ENCODE measurements around the gene VENTX.
"Not testable (repeated sequence)": the region's sequence is repeated elsewhere in the genome, so short reads cannot be mapped to it uniquely, and the experiment has no call there.

The VENTX gene

DNA sequence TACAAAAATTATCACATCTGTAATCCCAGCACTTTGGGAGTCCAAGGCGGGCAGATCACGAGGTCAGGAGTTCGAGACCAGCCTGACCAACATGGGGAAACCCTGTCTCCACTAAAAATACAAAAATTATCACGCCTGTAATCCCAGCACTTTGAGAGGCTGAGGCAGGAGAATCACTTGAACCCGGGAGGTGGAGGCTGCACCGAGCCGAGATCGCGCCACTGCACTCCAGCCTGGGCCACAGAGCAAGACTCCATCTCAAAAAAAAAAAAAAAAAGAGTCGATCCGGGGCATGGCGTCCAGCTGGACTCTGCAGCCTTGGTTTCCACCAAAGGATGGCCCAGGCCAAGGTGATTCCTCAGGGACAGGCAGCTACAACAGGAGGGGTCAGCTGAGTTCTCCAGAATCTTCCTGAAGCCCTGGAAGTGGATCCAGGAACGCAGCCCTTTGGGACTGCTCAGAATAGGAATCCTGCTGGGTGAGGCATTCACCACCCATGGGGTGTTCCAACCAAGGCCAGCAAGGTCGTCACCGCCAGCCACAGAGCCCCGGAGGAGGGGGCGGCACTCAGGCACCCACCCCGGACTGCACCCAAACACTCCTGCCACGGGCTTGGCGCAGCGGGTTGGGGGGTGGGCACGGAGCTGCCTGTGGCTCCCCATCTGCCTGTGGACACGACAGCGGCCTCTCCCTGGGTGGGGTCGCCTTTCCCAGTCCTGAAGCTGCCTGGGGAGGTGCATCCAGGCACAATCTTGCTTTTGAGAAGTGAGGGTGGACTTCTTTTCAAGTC, 19.7 kb upstream of the VENTX start:
- no peak for DNase-seq

DNA sequence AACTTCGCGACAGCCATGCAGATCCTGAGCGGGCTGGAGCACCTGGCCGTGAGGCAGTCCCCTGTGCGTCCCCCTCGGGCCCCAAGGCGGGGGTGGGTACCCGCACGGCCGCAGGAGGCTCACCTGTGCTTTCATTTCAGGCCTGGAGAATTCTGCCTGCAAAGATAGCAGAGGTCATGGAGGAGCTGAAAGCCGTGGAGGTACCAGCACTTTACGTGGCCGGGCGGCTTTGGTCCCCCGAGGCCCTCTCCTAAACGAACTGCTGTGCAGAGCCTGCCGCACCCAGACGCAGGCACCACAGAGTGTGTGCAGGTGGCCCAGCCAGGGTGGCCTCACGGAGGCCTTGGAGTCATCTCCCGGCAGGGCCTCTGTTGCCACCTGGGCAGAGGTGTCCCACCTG, 18.8 kb upstream of the VENTX start:
- DNase-seq: no peak

- no peak for DNase-seq
Measured at GRCh38 chr10:133219782-133220181, 17.9 kb upstream of the VENTX start.

DNA sequence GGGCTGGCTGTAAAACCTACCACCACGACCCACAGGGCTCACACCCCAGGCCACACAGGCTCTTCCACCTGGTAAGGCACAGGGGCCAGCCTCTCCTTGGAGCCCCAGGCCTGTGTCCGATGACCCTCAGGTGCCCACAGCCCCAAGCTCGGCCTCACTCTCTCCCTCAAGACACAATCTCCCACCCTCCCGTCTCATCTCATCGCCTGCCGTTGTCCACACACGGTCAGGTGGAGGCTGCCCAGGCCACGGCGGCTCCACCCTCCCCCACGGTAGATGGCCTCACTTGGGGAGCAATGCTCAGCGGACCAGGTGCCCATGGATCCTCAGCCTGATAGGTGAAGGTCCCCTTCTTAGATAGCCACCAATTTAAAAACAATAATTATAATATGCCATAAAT, 16.3 kb upstream of the VENTX start:
- no peak for DNase-seq

DNA sequence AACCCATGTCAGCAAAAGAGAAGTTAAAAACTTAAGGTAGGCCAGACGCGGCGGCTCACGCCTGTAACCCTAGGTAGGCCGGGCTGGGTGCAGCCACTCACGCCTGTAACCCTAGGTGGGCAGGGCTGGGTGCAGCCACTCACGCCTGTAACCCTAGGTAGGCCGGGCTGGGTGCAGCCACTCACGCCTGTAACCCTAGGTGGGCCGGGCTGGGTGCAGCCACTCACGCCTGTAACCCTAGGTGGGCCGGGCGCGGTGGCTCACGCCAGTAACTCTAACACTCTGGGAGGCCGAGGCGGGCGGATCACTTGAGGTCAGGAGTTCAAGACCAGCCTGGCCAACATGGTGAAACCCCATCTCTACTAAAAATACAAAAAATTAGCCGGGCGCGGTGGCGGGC, 15.9 kb upstream of the VENTX start:
- not testable (repeated sequence) for DNase-seq

DNA sequence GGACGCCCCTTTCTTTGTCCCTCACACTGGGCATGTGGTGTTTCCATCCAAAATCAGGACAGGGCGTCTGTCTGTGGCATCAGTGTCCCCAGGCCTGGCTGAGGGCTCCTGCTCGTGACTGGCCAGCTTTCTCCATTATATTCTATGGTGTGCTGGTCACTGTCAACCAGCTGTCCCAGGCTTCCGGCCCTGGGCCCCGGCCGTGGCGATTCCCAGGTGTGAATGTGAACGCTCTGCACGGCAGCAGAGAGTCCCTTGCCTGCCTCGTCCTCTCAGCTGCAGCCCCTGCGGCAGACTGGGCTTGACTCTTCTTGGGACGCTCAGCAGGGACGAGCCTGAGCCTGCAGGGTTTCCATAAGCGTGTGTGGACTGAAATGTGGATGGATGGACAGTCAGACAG, 13.6 kb upstream of the VENTX start:
- no peak for DNase-seq

GRCh38 chr10:133224756-133225372, 12.8 kb upstream of the VENTX start:
- DNase-seq: no peak

GRCh38 chr10:133225707-133226191, 11.9 kb upstream of the VENTX start:
- no peak for DNase-seq

GRCh38 chr10:133226251-133226808, 11.3 kb upstream of the VENTX start:
- DNase-seq: no peak

DNA sequence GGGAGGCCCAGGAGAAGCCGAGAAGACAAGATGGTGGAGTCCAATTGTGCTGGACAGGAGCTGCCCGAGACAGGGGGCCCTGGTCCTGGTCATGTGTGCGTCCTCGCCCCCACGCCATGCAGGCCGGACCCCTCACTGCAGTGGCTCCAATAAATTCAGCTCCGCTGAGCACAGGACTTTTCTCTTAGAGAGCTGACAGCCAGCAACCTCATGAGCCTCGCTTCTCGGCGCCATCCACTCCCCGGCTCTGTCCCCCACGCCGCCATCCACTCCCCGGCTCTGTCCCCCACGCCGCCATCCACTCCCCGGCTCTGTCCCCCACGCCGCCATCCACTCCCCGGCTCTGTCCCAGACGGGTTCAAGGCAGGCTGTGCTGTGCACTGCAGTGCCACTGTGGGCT, 10.4 kb upstream of the VENTX start:
- DNase-seq: no peak

- DNase-seq: no peak
Measured at GRCh38 chr10:133229265-133230043, 8.2 kb upstream of the VENTX start.

- no peak for DNase-seq
Measured at GRCh38 chr10:133230044-133230361, 7.7 kb upstream of the VENTX start, which contains the start of gene UTF1. Gene UTF1 (plus strand): TSS chr10:133230217. CDS start chr10:133230289, 72 bp downstream.

GRCh38 chr10:133230387-133231195, 7.1 kb upstream of the VENTX start:
- no peak for DNase-seq

DNA sequence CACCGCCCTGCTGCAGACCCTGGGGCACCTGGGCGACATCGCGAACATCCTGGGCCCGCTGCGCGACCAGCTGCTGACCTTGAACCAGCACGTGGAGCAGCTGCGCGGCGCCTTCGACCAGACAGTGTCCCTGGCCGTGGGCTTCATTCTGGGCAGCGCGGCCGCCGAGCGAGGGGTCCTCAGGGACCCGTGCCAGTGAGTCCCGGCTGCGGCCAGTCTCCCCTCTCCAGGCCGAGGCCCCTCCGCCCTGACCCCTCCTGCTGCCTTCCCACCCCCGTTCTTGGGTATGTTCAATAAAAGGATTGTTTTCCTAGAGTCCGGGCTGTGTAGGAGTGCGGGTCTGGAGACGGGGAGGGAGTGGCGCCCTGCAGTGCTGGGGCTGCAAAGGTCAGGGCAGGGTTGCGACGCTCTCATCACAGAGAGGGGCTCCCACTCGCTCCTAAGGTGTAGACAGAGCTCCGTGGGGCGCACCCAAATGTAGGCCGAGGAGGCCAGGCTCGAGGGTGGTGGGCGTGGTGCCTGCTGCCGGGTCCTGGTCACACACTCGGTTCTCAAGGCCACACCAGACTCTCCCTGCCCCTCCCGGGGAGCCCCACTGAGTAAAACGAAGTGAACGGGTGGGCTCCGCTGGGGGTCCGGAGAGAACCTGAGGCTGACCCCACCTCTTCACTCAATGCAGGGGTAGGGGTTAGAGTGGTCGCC, 6.3 kb upstream of the VENTX start:
- no peak for DNase-seq

DNA sequence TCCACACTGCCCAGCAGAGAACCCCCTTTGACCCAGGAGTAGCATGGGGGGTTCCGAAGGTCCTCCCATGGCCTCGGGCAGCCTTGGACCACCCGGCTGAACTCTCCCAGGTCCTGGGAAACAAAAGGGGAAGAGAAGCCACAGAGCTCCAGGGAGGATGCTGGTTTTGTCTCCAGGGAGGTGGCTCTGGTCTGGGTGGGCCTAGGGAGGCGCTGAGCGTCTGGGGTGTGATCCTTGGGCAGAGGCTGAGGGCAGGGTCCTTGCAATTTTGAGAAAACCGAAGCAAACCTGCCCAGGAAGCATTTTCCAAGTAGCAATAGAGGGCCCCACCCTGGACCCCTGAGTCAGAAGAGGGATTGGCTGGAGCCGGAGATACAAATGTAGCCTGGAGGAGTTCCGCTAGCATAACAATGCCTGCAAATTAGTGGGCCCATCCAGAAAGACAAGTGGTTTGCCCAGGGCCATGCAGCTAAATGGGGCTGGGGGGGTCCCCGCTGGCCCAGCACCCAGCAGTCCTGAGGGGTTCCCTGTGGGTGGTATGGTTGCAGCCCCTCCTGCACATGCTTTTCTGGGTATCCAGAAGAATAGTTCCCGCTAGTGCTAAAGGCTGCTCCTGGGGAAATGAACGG, 5.6 kb upstream of the VENTX start:
- DNase-seq: no peak

- DNase-seq: not testable (repeated sequence)
Measured at GRCh38 chr10:133234796-133235195, 2.9 kb upstream of the VENTX start.

GRCh38 chr10:133235265-133235855, 2.3 kb upstream of the VENTX start:
- no peak for DNase-seq

DNA sequence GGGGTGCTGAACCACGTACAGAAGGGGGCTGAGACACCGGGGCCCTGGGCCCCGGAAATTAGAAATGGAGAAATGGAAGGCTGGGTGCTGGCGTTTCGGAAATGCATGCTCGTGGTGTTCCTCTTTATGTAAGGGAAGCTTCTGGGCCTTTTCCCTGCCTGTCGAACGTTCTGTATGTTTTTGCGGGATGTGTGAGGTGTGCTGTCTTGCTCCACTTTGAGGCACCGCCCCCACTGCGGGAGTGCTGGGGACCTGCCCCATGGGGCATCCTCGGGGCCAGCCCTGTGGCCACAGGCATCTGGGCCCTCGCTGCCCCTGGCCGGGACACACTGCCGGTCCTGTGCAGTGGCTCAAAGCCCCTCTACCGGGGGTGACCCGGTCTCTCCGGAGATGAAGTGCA, 1.7 kb upstream of the VENTX start:
- no peak for DNase-seq

- no peak for DNase-seq
Measured at GRCh38 chr10:133236401-133237240, 1.0 kb upstream of the VENTX start.

DNA sequence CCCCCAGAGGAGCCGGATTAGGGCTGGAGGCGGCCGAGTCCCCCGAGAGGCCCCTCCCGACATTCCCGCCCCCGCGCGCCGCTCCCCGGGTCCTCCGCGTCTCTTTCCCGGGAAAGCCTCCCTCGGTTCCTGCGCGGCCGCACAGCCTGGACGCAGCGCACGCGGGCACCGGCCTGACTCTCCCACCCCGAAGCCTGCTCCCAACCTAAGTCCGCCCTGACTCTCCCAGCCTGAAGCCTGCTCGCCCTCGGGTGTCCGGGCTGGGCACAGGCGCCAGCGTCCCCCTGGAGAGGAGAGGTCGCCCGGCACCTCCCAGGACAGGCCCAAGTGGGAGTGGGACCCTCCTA, 441 bp upstream of the VENTX start:
- no peak for DNase-seq

Measured in activated T-cell treated with anti-CD3 and anti-CD28 coated beads for 4 hours (primary cell).